Psoas muscle (tissue), 8 donors: ENCODE data around the gene FZD10. TPM values are rescaled to one million over a fixed set of nuclear protein-coding genes. Genes with fewer than 3 reads are reported as not detected.

Experiments used
- ATAC-seq, 4 donors: fragments of 200-7000 bp; cut with Tn5 transposase; one replicate each; pipeline ENCODE4 v1.9.1; 2020; ENCODE audit warnings: moderate library complexity in 3 of 4, mild to moderate bottlenecking in 2 of 4
- DNase-seq, 2 donors: peaks; one replicate each; pipeline ENCODE4 v3.0.0-alpha.2; 2020
- H3K27ac ChIP-seq: fragments of 200-600 bp; one replicate; pipeline ENCODE4 v1.8.0; 2022
- H3K27me3 ChIP-seq, 3 donors: fragments of 200-600 bp in 1 of 3; one replicate each; pipeline versions ENCODE4 v1.6.1 to v1.8.0; 2013 to 2022; ENCODE audit warnings: low read length in 2 of 3, mild to moderate bottlenecking in 2 of 3, moderate library complexity in 1 of 3; ENCODE audit not compliant: insufficient read depth in 3 of 3
- H3K36me3 ChIP-seq, 2 donors: fragments of 200-600 bp in 1 of 2; one replicate each; pipeline versions ENCODE4 v1.6.1 to v1.8.0; 2013 to 2022; ENCODE audit warnings: low read depth in 1 of 2, mild to moderate bottlenecking in 1 of 2, moderate library complexity in 1 of 2; ENCODE audit not compliant: insufficient read depth in 1 of 2
- H3K4me1 ChIP-seq: fragments of 200-600 bp; one replicate; pipeline ENCODE4 v1.8.0; 2022
- H3K4me3 ChIP-seq: fragments of 200-600 bp; one replicate; pipeline ENCODE4 v1.8.0; 2022; ENCODE audit warnings: mild to moderate bottlenecking
- H3K9me3 ChIP-seq: fragments of 200-600 bp; one replicate; pipeline ENCODE4 v1.8.0; 2022
- WGBS, 3 donors: extraction: QIAGEN DNeasy Blood & Tissue Kit; methylation state at CpG; one replicate each; pipeline versions ENCODE4 v1.1.6 to v1.1.7; 2013; 5-methylcytosine and 5-hydroxymethylcytosine counted together
- intact Hi-C, 2 donors: fragments of 100-400 bp; cut with DNase I; formaldehyde crosslinking; loops; one replicate each; pipeline versions ENCODE4 v1.11.0 to v1.14.2; 2022
- polyA plus RNA-seq, 3 donors: library from polyadenylated mRNA; stranded (reverse); fragments of 200-250 nt; gene quantifications; one replicate each; pipeline ENCODE4 v1.2.3, GENCODE V29; 2013
- total RNA-seq, 4 donors: library from RNA; stranded (reverse); fragmentation: NEBNext Ultra II Directional in 2 of 4; extraction: Animal tissue kit (Norgen Biotek cat#: 25700) in 2 of 4; gene quantifications; one replicate each; pipeline versions ENCODE4 v1.2.1 to v1.2.4, GENCODE V29; 2021 to 2023
- TF ChIP-seq, protein P1 (sequence below): fragments of 200-600 bp; IDR thresholded peaks from one replicate; pipeline ENCODE4 v1.8.0; 2022; ENCODE audit warnings: antibody characterized with exemption
- donor health status: healthy with polysubstance abuse.
- donor health status: DM: no; HTN: no; CAD: no; lungs with moderate emphysema.
- donor health status: Bipolar disorder and iron deficiency.
- donor health status: healthy.
- donor health status: DM: yes; HTN: yes; CAD: no.
- donor health status: DM: no; HTN: no; CAD: no.
- donor health status: DM: no; HTN: no; CAD: no.
- donor health status: DM: yes; HTN: yes; CAD: no.

Gene FZD10
- total and polyA plus RNA-seq, 7 donors: 0.17 to 0.68 (median 0.26) TPM

DNA sequence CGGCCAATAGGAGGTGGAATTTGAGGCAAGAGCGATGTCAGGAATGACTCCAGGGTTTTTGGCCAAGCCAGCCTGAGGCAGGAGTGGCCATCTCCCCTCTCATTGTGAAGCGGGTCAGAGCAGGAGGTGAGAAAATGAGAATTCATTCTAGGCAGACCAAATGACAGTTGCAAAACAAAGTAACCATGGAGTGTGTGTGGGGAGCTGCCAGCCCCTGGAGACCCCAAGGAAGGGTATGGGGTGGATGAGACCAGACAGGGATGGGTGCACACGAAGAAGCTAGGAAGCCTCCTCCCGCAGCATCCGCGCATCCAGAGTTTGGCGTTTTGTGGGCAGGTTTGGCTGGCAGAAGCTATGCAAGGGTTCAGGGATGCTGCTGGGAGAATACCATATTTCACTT lies 38.8 kb downstream of the FZD10 start:
- DNase-seq: no peak
- Histone ChIP-seq H3K36me3 (no peaks in the 10 kb centered on the region), H3K27ac (no peak overlapping the region), H3K27me3 (peaks cover 0 to 6% (median 0%) of the 10 kb centered on the region in 3 donors), H3K4me1 (no peaks in the 10 kb centered on the region), H3K4me3 (no peak overlapping the region), H3K9me3 (no peaks in the 10 kb centered on the region)
- TF ChIP-seq, protein P1, sequence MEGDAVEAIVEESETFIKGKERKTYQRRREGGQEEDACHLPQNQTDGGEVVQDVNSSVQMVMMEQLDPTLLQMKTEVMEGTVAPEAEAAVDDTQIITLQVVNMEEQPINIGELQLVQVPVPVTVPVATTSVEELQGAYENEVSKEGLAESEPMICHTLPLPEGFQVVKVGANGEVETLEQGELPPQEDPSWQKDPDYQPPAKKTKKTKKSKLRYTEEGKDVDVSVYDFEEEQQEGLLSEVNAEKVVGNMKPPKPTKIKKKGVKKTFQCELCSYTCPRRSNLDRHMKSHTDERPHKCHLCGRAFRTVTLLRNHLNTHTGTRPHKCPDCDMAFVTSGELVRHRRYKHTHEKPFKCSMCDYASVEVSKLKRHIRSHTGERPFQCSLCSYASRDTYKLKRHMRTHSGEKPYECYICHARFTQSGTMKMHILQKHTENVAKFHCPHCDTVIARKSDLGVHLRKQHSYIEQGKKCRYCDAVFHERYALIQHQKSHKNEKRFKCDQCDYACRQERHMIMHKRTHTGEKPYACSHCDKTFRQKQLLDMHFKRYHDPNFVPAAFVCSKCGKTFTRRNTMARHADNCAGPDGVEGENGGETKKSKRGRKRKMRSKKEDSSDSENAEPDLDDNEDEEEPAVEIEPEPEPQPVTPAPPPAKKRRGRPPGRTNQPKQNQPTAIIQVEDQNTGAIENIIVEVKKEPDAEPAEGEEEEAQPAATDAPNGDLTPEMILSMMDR: no peak
- ATAC-seq: no peak
- WGBS, 3 donors: 91 to 96% (median 93%) methylated on average over 8 of the region's 8 CpGs
- intact Hi-C loops: no loop called here

DNA sequence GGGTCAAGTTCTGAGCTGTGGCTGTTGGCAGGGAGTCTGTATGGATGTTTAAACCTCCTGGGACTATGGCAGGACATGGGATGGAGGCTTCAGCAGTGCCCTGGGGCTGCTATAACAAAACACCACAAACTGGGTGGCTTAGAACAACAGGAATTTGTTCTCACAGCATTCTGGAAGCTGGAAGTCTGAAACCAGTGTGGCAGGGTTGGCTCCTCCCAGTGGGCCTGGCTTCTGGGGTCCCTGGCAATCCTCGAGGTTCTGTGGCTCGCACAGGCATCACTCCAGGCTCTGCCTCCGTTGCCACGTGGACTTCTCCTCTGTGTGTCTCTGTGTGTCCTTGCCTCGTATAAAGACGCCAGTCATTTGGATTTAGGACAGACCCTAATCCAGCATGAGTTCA lies 39.9 kb downstream of the FZD10 start:
- intact Hi-C loops: no loop called here
- 38 to 51% (median 45%) methylated on average over 6 of the region's 6 CpGs for WGBS, 3 donors
- H3K36me3 ChIP-seq: no peaks in the 10 kb centered on the region

DNA sequence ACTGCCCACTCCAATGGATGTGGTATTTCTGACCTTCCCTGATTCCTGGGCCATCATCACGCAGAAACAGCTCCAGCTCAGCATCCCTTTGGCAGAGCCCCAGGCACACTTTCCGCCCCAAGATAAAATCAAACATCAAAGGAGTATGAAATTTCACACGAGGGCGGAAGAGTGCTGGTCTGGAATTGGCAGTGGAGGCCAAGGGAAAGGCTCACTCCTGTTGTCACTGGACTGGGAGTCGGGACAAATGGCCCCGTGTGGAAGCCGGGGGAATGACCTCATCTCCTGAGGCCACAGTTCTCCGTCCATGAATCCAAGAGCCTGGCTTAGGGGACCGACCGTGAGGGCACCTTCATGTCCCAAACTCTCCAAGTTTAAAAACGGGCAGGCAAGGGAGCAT lies 40.9 kb downstream of the FZD10 start:
- TF ChIP-seq, protein P1: no peak
- Histone ChIP-seq H3K36me3 (no peaks in the 10 kb centered on the region), H3K27ac (no peak overlapping the region), H3K4me1 (no peaks in the 10 kb centered on the region), H3K9me3 (no peaks in the 10 kb centered on the region), H3K4me3 (no peak overlapping the region), H3K27me3 (no peaks in the 10 kb centered on the region)
- DNase-seq (no peak), ATAC-seq (no peak)
- 11 to 19% (median 13%) methylated on average over 11 of the region's 11 CpGs for WGBS, 3 donors
- intact Hi-C loops: no loop called here

More for the DNA sequence above, 39.9 kb downstream of the FZD10 start:
- Histone ChIP-seq H3K4me1 (no peaks in the 10 kb centered on the region), H3K4me3 (no peak overlapping the region), H3K27ac (no peak overlapping the region), H3K9me3 (no peaks in the 10 kb centered on the region), H3K27me3 (peaks cover 0 to 3% (median 0%) of the 10 kb centered on the region in 3 donors)
- TF ChIP-seq, protein P1: no peak
- no peak for DNase-seq
- ATAC-seq: no peak

DNA sequence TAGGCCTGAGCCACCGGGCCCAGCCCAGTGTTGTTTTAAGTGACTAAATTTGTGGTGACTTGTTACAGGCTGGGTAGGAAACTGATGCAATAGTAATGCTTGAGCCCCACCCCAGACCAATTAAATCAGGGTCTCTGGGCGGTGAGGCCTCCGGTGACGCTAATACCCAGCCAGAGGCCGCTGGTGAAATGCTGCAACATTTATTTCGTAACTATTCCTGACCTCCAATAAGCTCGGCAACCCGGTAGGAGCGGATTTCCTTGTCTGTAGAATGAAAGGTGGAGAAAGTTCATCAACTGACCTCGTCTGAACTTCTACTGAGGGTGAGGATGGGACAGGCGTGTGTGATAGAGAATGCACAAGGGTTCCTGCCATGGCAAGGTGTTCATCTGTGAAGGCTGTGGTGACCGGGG lies 42.3 kb downstream of the FZD10 start:
- ATAC-seq: no peak
- no peaks in the 10 kb centered on the region for H3K9me3 ChIP-seq
- TF ChIP-seq, protein P1: no peak
- no peak for DNase-seq
- no peak overlapping the region for H3K27ac ChIP-seq
- H3K36me3 ChIP-seq: no peaks in the 10 kb centered on the region
- intact Hi-C loops: no loop called here
- no peaks in the 10 kb centered on the region for H3K27me3 ChIP-seq
- H3K4me1 ChIP-seq: no peaks in the 10 kb centered on the region
- WGBS, 3 donors: 85 to 89% (median 86%) methylated on average over 12 of the region's 12 CpGs
- no peak overlapping the region for H3K4me3 ChIP-seq

DNA sequence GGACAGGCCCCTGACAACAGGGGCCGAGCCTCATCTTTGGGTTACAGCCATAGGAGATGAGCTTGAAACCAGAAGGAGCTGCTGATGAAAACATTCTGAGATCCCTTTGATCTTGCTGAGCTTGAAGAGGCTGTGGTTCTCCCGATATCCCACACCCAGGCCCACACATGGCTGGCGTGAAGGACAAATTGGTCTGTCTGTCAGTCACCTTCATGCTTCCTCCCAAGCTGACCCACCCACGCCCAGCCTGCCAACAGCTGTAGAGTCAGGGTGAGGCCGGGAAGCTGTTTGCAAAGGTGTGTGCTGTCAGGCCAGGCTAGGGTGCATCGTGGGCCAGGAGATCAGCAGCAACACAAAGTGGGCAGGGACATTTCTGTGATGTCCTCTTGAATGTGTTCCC lies 43.2 kb downstream of the FZD10 start:
- Histone ChIP-seq H3K27me3 (no peaks in the 10 kb centered on the region), H3K36me3 (no peaks in the 10 kb centered on the region), H3K4me3 (no peak overlapping the region), H3K27ac (no peak overlapping the region), H3K4me1 (no peaks in the 10 kb centered on the region), H3K9me3 (no peaks in the 10 kb centered on the region)
- DNase-seq (no peak), ATAC-seq (no peak)
- intact Hi-C loops: no loop called here
- WGBS, 3 donors: 61 to 81% (median 62%) methylated on average over 6 of the region's 6 CpGs
- TF ChIP-seq, protein P1: no peak
